ENCODE data around the gene PLEKHG4B.
"Not testable (repeated sequence)": the region's sequence is repeated elsewhere in the genome, so short reads cannot be mapped to it uniquely, and the experiment has no call there.

Gene PLEKHG4B

GRCh38 chr5:93221-93980 is 1.4 kb downstream of the PLEKHG4B start:
- DNase-seq (ENCODE audit: extremely low read depth in 1 of 2, low read depth in 1 of 2) = no peak

- no peak for DNase-seq (ENCODE audit: extremely low read depth in 1 of 2, low read depth in 1 of 2)
Observed at GRCh38 chr5:94113-94892, 2.3 kb downstream of the PLEKHG4B start.

GRCh38 chr5:95241-95980 is 3.4 kb downstream of the PLEKHG4B start:
- no peak for DNase-seq (ENCODE audit: extremely low read depth in 1 of 2, low read depth in 1 of 2)

GRCh38 chr5:96976-97660 is 5.2 kb downstream of the PLEKHG4B start:
- DNase-seq (ENCODE audit: extremely low read depth in 1 of 2, low read depth in 1 of 2) = no peak

GRCh38 chr5:99815-100214 is 7.8 kb downstream of the PLEKHG4B start:
- DNase-seq (ENCODE audit: extremely low read depth in 1 of 2, low read depth in 1 of 2) = no peak

- no peak for DNase-seq (ENCODE audit: extremely low read depth in 1 of 2, low read depth in 1 of 2)
Observed at GRCh38 chr5:102411-103043, 10.6 kb downstream of the PLEKHG4B start.

- DNase-seq (ENCODE audit: extremely low read depth in 1 of 2, low read depth in 1 of 2) = not testable (repeated sequence)
Observed at GRCh38 chr5:104106-104505, 12.1 kb downstream of the PLEKHG4B start.

- no peak for DNase-seq (ENCODE audit: extremely low read depth in 1 of 2, low read depth in 1 of 2)
Observed at GRCh38 chr5:104778-105296, 12.9 kb downstream of the PLEKHG4B start.

GRCh38 chr5:105504-106070 is 13.6 kb downstream of the PLEKHG4B start:
- DNase-seq (ENCODE audit: extremely low read depth in 1 of 2, low read depth in 1 of 2) = no peak

GRCh38 chr5:106587-106986 is 14.6 kb downstream of the PLEKHG4B start:
- no peak for DNase-seq (ENCODE audit: extremely low read depth in 1 of 2, low read depth in 1 of 2)

GRCh38 chr5:107526-107925 is 15.6 kb downstream of the PLEKHG4B start:
- no peak for DNase-seq (ENCODE audit: extremely low read depth in 1 of 2, low read depth in 1 of 2)

GRCh38 chr5:109826-110225 is 17.9 kb downstream of the PLEKHG4B start:
- no peak for DNase-seq (ENCODE audit: extremely low read depth in 1 of 2, low read depth in 1 of 2)

- no peak for DNase-seq (ENCODE audit: extremely low read depth in 1 of 2, low read depth in 1 of 2)
Observed at GRCh38 chr5:110270-110888, 18.4 kb downstream of the PLEKHG4B start.

- no peak for DNase-seq (ENCODE audit: extremely low read depth in 1 of 2, low read depth in 1 of 2)
Observed at GRCh38 chr5:111171-111570, 19.2 kb downstream of the PLEKHG4B start.

GRCh38 chr5:119486-120097 is 27.6 kb downstream of the PLEKHG4B start:
- no peak for DNase-seq (ENCODE audit: extremely low read depth in 1 of 2, low read depth in 1 of 2)

- no peak for DNase-seq (ENCODE audit: extremely low read depth in 1 of 2, low read depth in 1 of 2)
Observed at GRCh38 chr5:121432-121831, 29.5 kb downstream of the PLEKHG4B start.

GRCh38 chr5:125815-126214 is 33.8 kb downstream of the PLEKHG4B start:
- no peak for DNase-seq (ENCODE audit: extremely low read depth in 1 of 2, low read depth in 1 of 2)

- DNase-seq (ENCODE audit: extremely low read depth in 1 of 2, low read depth in 1 of 2) = no peak
Observed at GRCh38 chr5:126806-127205, 34.8 kb downstream of the PLEKHG4B start.

- DNase-seq (ENCODE audit: extremely low read depth in 1 of 2, low read depth in 1 of 2) = no peak
Observed at GRCh38 chr5:127886-128285, 35.9 kb downstream of the PLEKHG4B start.
